ENCODE measurements around the gene LEKR1.
"Not testable (repeated sequence)": the region's sequence is repeated elsewhere in the genome, so short reads cannot be mapped to it uniquely, and the experiment has no call there.

The LEKR1 gene

GRCh38 chr3:156873906-156874305 is 47.8 kb downstream of the LEKR1 start:
- peaks cover 12% of the 10 kb centered on the region for H3K9me3 ChIP-seq (ENCODE audit: control insufficient read depth, insufficient read depth, low read length)
- no peak overlapping the region for H3K4me3 ChIP-seq (ENCODE audit: low read depth, low read length)

DNA sequence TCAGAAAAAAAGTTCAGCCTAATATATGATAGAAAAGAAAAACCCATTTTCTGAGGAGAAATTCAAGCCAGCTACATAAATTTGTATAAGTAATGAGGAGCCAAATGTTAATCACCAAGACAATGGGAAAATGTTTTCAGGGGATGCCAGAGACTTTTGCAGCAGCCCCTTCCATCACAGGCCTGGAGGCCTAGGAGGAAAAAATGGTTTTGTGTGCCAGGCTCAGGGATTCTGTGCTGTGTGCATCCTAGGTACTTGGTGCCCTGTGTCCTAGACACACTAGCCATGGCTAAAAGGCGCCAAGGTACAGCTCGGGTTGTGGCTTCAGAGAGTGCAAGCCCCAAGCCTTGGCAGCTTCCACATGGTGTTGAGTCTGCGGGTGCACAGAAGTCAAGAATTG is 53.3 kb downstream of the LEKR1 start:
- H3K27ac ChIP-seq (ENCODE audit: low read depth, low read length); H3K9ac ChIP-seq (ENCODE audit: low read depth, low read length); H3K4me1 ChIP-seq (ENCODE audit: control insufficient read depth, insufficient read depth, low read length); H3K27me3 ChIP-seq (ENCODE audit: control insufficient read depth, insufficient read depth, low read length); H3K4me3 ChIP-seq (ENCODE audit: low read depth, low read length); H3K36me3 ChIP-seq (ENCODE audit: control insufficient read depth, insufficient read depth, low read length): not testable (repeated sequence)
- H3K9me3 ChIP-seq (ENCODE audit: control insufficient read depth, insufficient read depth, low read length): peaks cover 23% of the 10 kb centered on the region

More at GRCh38 chr3:156873906-156874305, 47.8 kb downstream of the LEKR1 start:
- Histone ChIP-seq H3K27ac (ENCODE audit: low read depth, low read length) (no peak overlapping the region), H3K4me1 (ENCODE audit: control insufficient read depth, insufficient read depth, low read length) (no peaks in the 10 kb centered on the region), H3K36me3 (ENCODE audit: control insufficient read depth, insufficient read depth, low read length) (no peaks in the 10 kb centered on the region), H3K27me3 (ENCODE audit: control insufficient read depth, insufficient read depth, low read length) (no peaks in the 10 kb centered on the region), H3K9ac (ENCODE audit: low read depth, low read length) (no peak overlapping the region)

DNA sequence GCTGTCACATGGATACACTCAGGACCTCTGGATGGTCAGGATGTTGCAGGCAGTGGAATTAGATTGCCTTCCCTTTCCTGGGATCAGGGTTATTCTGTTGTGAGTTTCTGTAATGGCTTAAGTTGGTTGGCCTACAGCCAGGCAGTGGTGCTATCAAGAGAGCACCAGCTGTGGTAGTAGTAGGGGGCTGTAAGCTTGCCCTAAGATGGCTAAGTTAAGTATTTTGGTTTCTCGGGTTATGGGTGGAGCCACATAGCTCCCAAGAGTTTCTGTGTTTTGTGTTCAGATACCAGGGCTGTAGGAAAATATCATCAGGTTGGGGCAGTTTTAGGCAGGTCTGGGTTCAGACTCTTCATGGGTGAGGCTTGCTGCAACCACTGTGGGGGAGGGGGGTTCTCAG is 59.6 kb downstream of the LEKR1 start:
- Histone ChIP-seq H3K4me1 (ENCODE audit: control insufficient read depth, insufficient read depth, low read length) (no peaks in the 10 kb centered on the region), H3K27ac (ENCODE audit: low read depth, low read length) (no peak overlapping the region), H3K27me3 (ENCODE audit: control insufficient read depth, insufficient read depth, low read length) (no peaks in the 10 kb centered on the region), H3K9ac (ENCODE audit: low read depth, low read length) (no peak overlapping the region), H3K4me3 (ENCODE audit: low read depth, low read length) (no peak overlapping the region), H3K36me3 (ENCODE audit: control insufficient read depth, insufficient read depth, low read length) (no peaks in the 10 kb centered on the region), H3K9me3 (ENCODE audit: control insufficient read depth, insufficient read depth, low read length) (no peaks in the 10 kb centered on the region)

GRCh38 chr3:156888176-156888575 is 62.0 kb downstream of the LEKR1 start:
- H3K4me3 ChIP-seq (ENCODE audit: low read depth, low read length): no peak overlapping the region
- H3K4me1 ChIP-seq (ENCODE audit: control insufficient read depth, insufficient read depth, low read length): no peaks in the 10 kb centered on the region
- no peaks in the 10 kb centered on the region for H3K9me3 ChIP-seq (ENCODE audit: control insufficient read depth, insufficient read depth, low read length)
- no peak overlapping the region for H3K27ac ChIP-seq (ENCODE audit: low read depth, low read length)
- H3K36me3 ChIP-seq (ENCODE audit: control insufficient read depth, insufficient read depth, low read length): no peaks in the 10 kb centered on the region
- no peaks in the 10 kb centered on the region for H3K27me3 ChIP-seq (ENCODE audit: control insufficient read depth, insufficient read depth, low read length)
- no peak overlapping the region for H3K9ac ChIP-seq (ENCODE audit: low read depth, low read length)

DNA sequence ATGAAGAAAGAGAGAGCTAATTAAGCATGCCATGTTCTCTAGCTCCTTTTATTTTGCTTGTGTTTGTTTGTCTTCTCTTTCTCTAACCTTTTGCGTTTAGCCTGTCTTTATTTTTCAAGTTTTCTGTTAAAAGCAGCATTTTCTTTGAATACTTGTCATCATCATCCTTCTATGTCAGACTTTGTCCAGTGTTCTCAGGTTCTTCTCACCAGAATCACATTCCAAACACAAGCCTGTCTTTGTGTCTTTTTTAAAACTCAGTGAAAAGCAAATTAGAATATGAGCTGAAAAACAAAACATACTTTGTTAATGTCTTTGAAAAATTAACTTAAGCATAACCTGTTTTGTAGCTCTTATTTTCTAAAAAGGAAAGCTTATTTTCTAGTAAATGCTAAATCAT is 62.4 kb downstream of the LEKR1 start:
- H3K9ac ChIP-seq (ENCODE audit: low read depth, low read length): no peak overlapping the region
- no peak overlapping the region for H3K4me3 ChIP-seq (ENCODE audit: low read depth, low read length)
- no peaks in the 10 kb centered on the region for H3K27me3 ChIP-seq (ENCODE audit: control insufficient read depth, insufficient read depth, low read length)
- no peaks in the 10 kb centered on the region for H3K36me3 ChIP-seq (ENCODE audit: control insufficient read depth, insufficient read depth, low read length)
- H3K27ac ChIP-seq (ENCODE audit: low read depth, low read length): no peak overlapping the region
- H3K4me1 ChIP-seq (ENCODE audit: control insufficient read depth, insufficient read depth, low read length): no peaks in the 10 kb centered on the region
- H3K9me3 ChIP-seq (ENCODE audit: control insufficient read depth, insufficient read depth, low read length): no peaks in the 10 kb centered on the region

- Histone ChIP-seq H3K27ac (ENCODE audit: low read depth, low read length) (no peak overlapping the region), H3K9ac (ENCODE audit: low read depth, low read length) (no peak overlapping the region), H3K4me3 (ENCODE audit: low read depth, low read length) (no peak overlapping the region), H3K36me3 (ENCODE audit: control insufficient read depth, insufficient read depth, low read length) (no peaks in the 10 kb centered on the region), H3K4me1 (ENCODE audit: control insufficient read depth, insufficient read depth, low read length) (no peaks in the 10 kb centered on the region), H3K27me3 (ENCODE audit: control insufficient read depth, insufficient read depth, low read length) (no peaks in the 10 kb centered on the region), H3K9me3 (ENCODE audit: control insufficient read depth, insufficient read depth, low read length) (no peaks in the 10 kb centered on the region)
Measured at GRCh38 chr3:156892701-156893100, 66.5 kb downstream of the LEKR1 start.

DNA sequence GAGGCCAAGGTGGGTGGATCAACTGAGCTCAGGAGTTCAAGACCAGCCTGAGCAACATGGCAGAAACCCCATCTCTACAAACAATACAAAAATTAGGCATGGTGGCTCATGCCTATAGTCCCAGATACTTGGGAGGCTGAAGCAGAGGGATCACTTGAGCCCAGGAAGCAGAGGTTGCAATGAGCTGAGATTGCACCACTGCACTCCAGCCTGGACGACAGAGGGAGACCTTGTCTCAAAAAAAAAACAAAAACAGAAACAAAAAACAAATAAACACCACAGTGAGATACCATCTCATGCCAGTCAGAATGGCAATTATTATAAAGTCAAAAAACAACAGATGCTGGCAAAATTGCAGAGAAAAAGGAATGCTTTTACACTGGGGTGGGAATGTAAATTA is 69.2 kb downstream of the LEKR1 start:
- not testable (repeated sequence) for H3K36me3 ChIP-seq (ENCODE audit: control insufficient read depth, insufficient read depth, low read length); H3K27me3 ChIP-seq (ENCODE audit: control insufficient read depth, insufficient read depth, low read length)

DNA sequence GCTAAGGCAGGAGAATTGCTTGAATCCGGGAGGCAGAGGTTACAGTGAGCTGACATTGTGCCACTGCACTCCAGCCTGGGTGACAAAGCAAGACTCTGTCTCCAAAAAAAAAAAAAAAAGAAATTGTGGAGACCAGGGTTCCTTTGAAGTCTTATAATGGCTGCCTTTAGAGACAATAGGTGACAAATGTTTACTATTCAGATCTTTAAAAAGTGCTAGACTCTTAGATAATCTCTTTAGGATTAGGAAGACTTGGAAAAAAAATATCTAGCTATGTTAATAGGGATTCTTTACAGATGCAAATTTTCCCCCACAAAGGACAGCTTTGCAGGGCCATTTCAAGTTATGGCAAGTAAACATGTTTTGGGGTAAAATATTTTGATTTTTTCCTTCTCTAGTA is 71.7 kb downstream of the LEKR1 start:
- H3K9me3 ChIP-seq (ENCODE audit: control insufficient read depth, insufficient read depth, low read length): not testable (repeated sequence)

More for the DNA sequence above, 69.2 kb downstream of the LEKR1 start:
- H3K4me1 ChIP-seq (ENCODE audit: control insufficient read depth, insufficient read depth, low read length); H3K4me3 ChIP-seq (ENCODE audit: low read depth, low read length); H3K9me3 ChIP-seq (ENCODE audit: control insufficient read depth, insufficient read depth, low read length); H3K9ac ChIP-seq (ENCODE audit: low read depth, low read length); H3K27ac ChIP-seq (ENCODE audit: low read depth, low read length): not testable (repeated sequence)

DNA sequence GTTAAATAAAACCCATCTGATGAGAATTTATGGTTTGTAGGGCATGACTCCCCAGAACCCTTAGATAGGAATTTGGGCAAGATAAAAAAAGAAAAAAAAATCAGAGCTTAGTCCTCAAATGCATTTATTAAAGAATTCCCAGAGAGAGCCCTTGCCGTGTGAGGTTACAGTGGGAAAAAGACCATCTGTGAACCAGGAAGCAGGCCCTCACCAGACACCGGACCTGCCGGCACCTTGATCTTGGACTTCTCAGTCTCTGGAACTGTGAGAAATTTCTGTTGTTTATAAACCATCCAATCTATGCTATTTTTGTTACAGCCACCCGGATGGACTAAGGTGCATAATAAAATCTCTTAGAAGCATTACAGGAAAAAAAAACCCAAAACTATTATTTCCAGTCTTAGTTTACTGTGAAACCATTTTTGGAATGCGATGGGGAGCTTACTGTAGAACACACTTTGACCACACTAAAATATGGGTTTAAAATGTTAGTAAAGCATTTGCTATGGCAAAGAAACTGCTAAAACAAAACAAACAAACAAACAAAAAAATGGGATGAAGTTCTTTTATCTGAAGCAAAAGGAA is 72.2 kb downstream of the LEKR1 start:
- Histone ChIP-seq H3K27me3 (ENCODE audit: control insufficient read depth, insufficient read depth, low read length) (no peaks in the 10 kb centered on the region), H3K9ac (ENCODE audit: low read depth, low read length) (no peak overlapping the region), H3K36me3 (ENCODE audit: control insufficient read depth, insufficient read depth, low read length) (no peaks in the 10 kb centered on the region), H3K4me3 (ENCODE audit: low read depth, low read length) (no peak overlapping the region), H3K4me1 (ENCODE audit: control insufficient read depth, insufficient read depth, low read length) (peaks cover 6% of the 10 kb centered on the region; the same call in 1 of the 2 replicates), H3K9me3 (ENCODE audit: control insufficient read depth, insufficient read depth, low read length) (no peaks in the 10 kb centered on the region), H3K27ac (ENCODE audit: low read depth, low read length) (peak overlapping the region; percentile 78)

More for the DNA sequence above, 71.7 kb downstream of the LEKR1 start:
- not testable (repeated sequence) for H3K36me3 ChIP-seq (ENCODE audit: control insufficient read depth, insufficient read depth, low read length); H3K9ac ChIP-seq (ENCODE audit: low read depth, low read length); H3K4me1 ChIP-seq (ENCODE audit: control insufficient read depth, insufficient read depth, low read length); H3K4me3 ChIP-seq (ENCODE audit: low read depth, low read length); H3K27me3 ChIP-seq (ENCODE audit: control insufficient read depth, insufficient read depth, low read length)
- H3K27ac ChIP-seq (ENCODE audit: low read depth, low read length): peak overlapping the region; percentile 78

GRCh38 chr3:156899951-156900350 is 73.8 kb downstream of the LEKR1 start:
- Histone ChIP-seq H3K4me3 (ENCODE audit: low read depth, low read length) (no peak overlapping the region), H3K4me1 (ENCODE audit: control insufficient read depth, insufficient read depth, low read length) (peaks cover 6% of the 10 kb centered on the region; the same call in 1 of the 2 replicates), H3K9me3 (ENCODE audit: control insufficient read depth, insufficient read depth, low read length) (no peaks in the 10 kb centered on the region), H3K36me3 (ENCODE audit: control insufficient read depth, insufficient read depth, low read length) (no peaks in the 10 kb centered on the region), H3K27ac (ENCODE audit: low read depth, low read length) (peak overlapping the region; percentile 8), H3K9ac (ENCODE audit: low read depth, low read length) (no peak overlapping the region), H3K27me3 (ENCODE audit: control insufficient read depth, insufficient read depth, low read length) (no peaks in the 10 kb centered on the region)

DNA sequence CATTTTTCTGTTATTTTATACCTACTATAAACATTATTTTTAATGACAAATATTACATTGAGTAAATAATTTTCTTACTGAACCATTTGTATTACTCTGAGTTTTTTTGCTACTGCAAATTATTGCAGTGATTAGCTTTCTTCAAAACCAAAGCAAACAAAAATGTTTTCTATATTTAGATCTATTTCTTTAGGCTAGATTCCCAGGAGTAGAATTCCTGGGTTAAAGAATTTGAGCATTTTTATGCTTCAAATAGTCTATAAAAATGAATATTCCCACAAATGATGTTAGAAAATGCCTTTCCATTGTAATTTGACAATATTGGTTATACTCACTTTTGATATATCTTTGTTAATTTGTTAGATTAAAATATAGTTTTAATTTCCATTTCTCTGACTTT is 76.8 kb downstream of the LEKR1 start:
- Histone ChIP-seq H3K4me3 (ENCODE audit: low read depth, low read length) (no peak overlapping the region), H3K4me1 (ENCODE audit: control insufficient read depth, insufficient read depth, low read length) (peaks cover 6% of the 10 kb centered on the region; the same call in 1 of the 2 replicates), H3K36me3 (ENCODE audit: control insufficient read depth, insufficient read depth, low read length) (no peaks in the 10 kb centered on the region), H3K27me3 (ENCODE audit: control insufficient read depth, insufficient read depth, low read length) (no peaks in the 10 kb centered on the region), H3K9ac (ENCODE audit: low read depth, low read length) (no peak overlapping the region), H3K27ac (ENCODE audit: low read depth, low read length) (no peak overlapping the region), H3K9me3 (ENCODE audit: control insufficient read depth, insufficient read depth, low read length) (no peaks in the 10 kb centered on the region)

GRCh38 chr3:156906275-156906674 is 80.1 kb downstream of the LEKR1 start:
- H3K36me3 ChIP-seq (ENCODE audit: control insufficient read depth, insufficient read depth, low read length): no peaks in the 10 kb centered on the region
- peaks cover 11% of the 10 kb centered on the region for H3K4me1 ChIP-seq (ENCODE audit: control insufficient read depth, insufficient read depth, low read length)
- no peaks in the 10 kb centered on the region for H3K9me3 ChIP-seq (ENCODE audit: control insufficient read depth, insufficient read depth, low read length)
- H3K27me3 ChIP-seq (ENCODE audit: control insufficient read depth, insufficient read depth, low read length): no peaks in the 10 kb centered on the region
- H3K4me3 ChIP-seq (ENCODE audit: low read depth, low read length): no peak overlapping the region
- no peak overlapping the region for H3K9ac ChIP-seq (ENCODE audit: low read depth, low read length)
- no peak overlapping the region for H3K27ac ChIP-seq (ENCODE audit: low read depth, low read length)

Data from HUES48 (cell line).